ENCODE results near the gene LTO1. TPM values are rescaled to one million over a fixed set of nuclear protein-coding genes. Genes with fewer than 3 reads are reported as not detected.

Gene LTO1
- total RNA-seq, 1 donor = 19.0 TPM

GRCh38 chr11:69705351-69705811 lies 30.2 kb upstream of the LTO1 start:
- no peak for TF ChIP-seq CTCF (IDR thresholded peaks at IDR 0.05; ENCODE audit: insufficient read depth, low read depth, low read length)
- no peak for DNase-seq (ENCODE audit: low read depth)
- H3K4me3 ChIP-seq (ENCODE audit: low read depth, low read length) = no peak overlapping the region

GRCh38 chr11:69704508-69705253 lies 29.5 kb upstream of the LTO1 start:
- peak; percentile 53 for TF ChIP-seq CTCF (IDR thresholded peaks at IDR 0.05; ENCODE audit: insufficient read depth, low read depth, low read length)
- H3K4me3 ChIP-seq (ENCODE audit: low read depth, low read length) = no peak overlapping the region
- DNase-seq (ENCODE audit: low read depth) = no peak

- no peak for TF ChIP-seq CTCF (IDR thresholded peaks at IDR 0.05; ENCODE audit: insufficient read depth, low read depth, low read length)
- DNase-seq (ENCODE audit: low read depth) = no peak
- H3K4me3 ChIP-seq (ENCODE audit: low read depth, low read length) = no peak within 1 kb of the TSS
These were observed 28.8 kb upstream of the LTO1 start, which contains the start of gene FGF19 for GRCh38 chr11:69703768-69704507. TSS of gene FGF19 (minus strand) at chr11:69704022. CDS start at chr11:69703876, 146 bp downstream.

GRCh38 chr11:69703453-69703767 lies 28.3 kb upstream of the LTO1 start:
- H3K4me3 ChIP-seq (ENCODE audit: low read depth, low read length) = no peak overlapping the region
- TF ChIP-seq CTCF (IDR thresholded peaks at IDR 0.05; ENCODE audit: insufficient read depth, low read depth, low read length) = no peak
- no peak for DNase-seq (ENCODE audit: low read depth)

- no peak for TF ChIP-seq CTCF (IDR thresholded peaks at IDR 0.05; ENCODE audit: insufficient read depth, low read depth, low read length)
- no peak for DNase-seq (ENCODE audit: low read depth)
- no peak overlapping the region for H3K4me3 ChIP-seq (ENCODE audit: low read depth, low read length)
These were observed 27.8 kb upstream of the LTO1 start for GRCh38 chr11:69702769-69703452.

GRCh38 chr11:69702239-69702691 lies 27.1 kb upstream of the LTO1 start:
- no peak overlapping the region for H3K4me3 ChIP-seq (ENCODE audit: low read depth, low read length)
- no peak for TF ChIP-seq CTCF (IDR thresholded peaks at IDR 0.05; ENCODE audit: insufficient read depth, low read depth, low read length)
- DNase-seq (ENCODE audit: low read depth) = no peak

Measured in fibroblast of villous mesenchyme (primary cell).